Calu3 (cell line): ENCODE data around the gene ATG4A. TPM values are rescaled to one million over a fixed set of nuclear protein-coding genes. Genes with fewer than 3 reads are reported as not detected.

Source experiments
- BruUV-seq: library from RNA; stranded (reverse); fragments of 400-500 nt; replicated peaks from 2 replicates; lab custom pipeline; 2021; lab: Mats Ljungman, UMichigan
- CTCF ChIA-PET: fragments of 300-600 bp; sonication (Branson Sonifier 250); formaldehyde crosslinking; loops from one replicate; lab custom pipeline; 2022; ENCODE audit warnings: antibody characterized with exemption; lab: Charles Lee
- DNase-seq: peaks from one replicate; pipeline ENCODE4 v3.0.0; 2022
- H3K27ac Mint-ChIP-seq: one replicate; pipeline ENCODE4 v1.8.0; 2022; ENCODE audit warnings: mixed read lengths; ENCODE audit not compliant: unreplicated experiment
- H3K27me3 Mint-ChIP-seq: one replicate; pipeline ENCODE4 v1.8.0; 2022; ENCODE audit warnings: mixed read lengths; ENCODE audit not compliant: unreplicated experiment
- H3K36me3 Mint-ChIP-seq: one replicate; pipeline ENCODE4 v1.8.0; 2022; ENCODE audit warnings: mild to moderate bottlenecking, moderate library complexity, mixed read lengths; ENCODE audit not compliant: insufficient read depth, unreplicated experiment
- H3K4me1 Mint-ChIP-seq: one replicate; pipeline ENCODE4 v1.8.0; 2022; ENCODE audit warnings: mild to moderate bottlenecking, low read depth, mixed read lengths; ENCODE audit not compliant: unreplicated experiment
- H3K4me3 Mint-ChIP-seq: one replicate; pipeline ENCODE4 v1.8.0; 2022; ENCODE audit warnings: mild to moderate bottlenecking, low read depth, moderate library complexity, mixed read lengths; ENCODE audit not compliant: unreplicated experiment
- H3K9me3 Mint-ChIP-seq: one replicate; pipeline ENCODE4 v1.8.0; 2022; ENCODE audit warnings: low read depth, mixed read lengths; ENCODE audit not compliant: unreplicated experiment
- CTCF ChIP-seq: fragments of 200-600 bp; IDR thresholded peaks from one replicate; pipeline ENCODE4 v1.8.0; 2022; ENCODE audit warnings: antibody characterized with exemption; ENCODE audit not compliant: unreplicated experiment
- intact Hi-C: fragments of 100-400 bp; cut with micrococcal nuclease; formaldehyde crosslinking; loops from one replicate; pipeline ENCODE4 v1.10.0; 2022; ENCODE audit not compliant: unreplicated experiment
- total RNA-seq: library from RNA; stranded (reverse); gene quantifications from 2 replicates; pipeline ENCODE4 v1.2.3, GENCODE V29; 2022

Gene ATG4A
- total RNA-seq, 1 experiment from 2014 or later, result 9.8 TPM

- no peaks in the 10 kb centered on the region for H3K36me3 Mint-ChIP-seq
- CTCF ChIA-PET, result no interaction called here
- H3K27me3 Mint-ChIP-seq, result no peaks in the 10 kb centered on the region
- intact Hi-C loops, result no loop called here
- H3K4me1 Mint-ChIP-seq, result peaks cover 7% of the 10 kb centered on the region
- H3K27ac Mint-ChIP-seq, result no peak overlapping the region
- BruUV-seq, result no TSS peak
- no peak for DNase-seq
- no peak overlapping the region for H3K4me3 Mint-ChIP-seq
- TF ChIP-seq CTCF, result no peak
- H3K9me3 Mint-ChIP-seq, result no peaks in the 10 kb centered on the region
These were observed 3.8 kb upstream of the ATG4A start for GRCh38 chrX:108087792-108088191.

- BruUV-seq, result no TSS peak
- Mint-ChIP-seq H3K27me3 (no peaks in the 10 kb centered on the region), H3K9me3 (no peaks in the 10 kb centered on the region), H3K27ac (no peak overlapping the region), H3K4me3 (no peak overlapping the region), H3K36me3 (no peaks in the 10 kb centered on the region), H3K4me1 (peaks cover 7% of the 10 kb centered on the region)
- no peak for TF ChIP-seq CTCF
- CTCF ChIA-PET, result no interaction called here
- intact Hi-C loops, result no loop called here
- DNase-seq, result no peak
These were observed 3.1 kb upstream of the ATG4A start for GRCh38 chrX:108088511-108088910.

GRCh38 chrX:108090491-108091263 is 901 bp upstream of the ATG4A start:
- intact Hi-C loops, result no loop called here
- no peaks in the 10 kb centered on the region for H3K36me3 Mint-ChIP-seq
- no peak for DNase-seq
- TF ChIP-seq CTCF, result no peak
- CTCF ChIA-PET, result interaction anchor here (1.2 to 1.3 kb wide), 2 partner anchors 19 to 109 kb away, joined by 3 to 4 read pairs; no protein-coding TSS in a partner anchor
- H3K27ac Mint-ChIP-seq, result no peak overlapping the region
- H3K4me1 Mint-ChIP-seq, result peaks cover 7% of the 10 kb centered on the region
- TSS peak; percentile 75 for BruUV-seq
- H3K27me3 Mint-ChIP-seq, result no peaks in the 10 kb centered on the region
- H3K4me3 Mint-ChIP-seq, result no peak overlapping the region
- H3K9me3 Mint-ChIP-seq, result no peaks in the 10 kb centered on the region

GRCh38 chrX:108091878-108092291 is 307 bp downstream of the ATG4A start:
- CTCF ChIA-PET, result interaction anchor here (1.2 to 1.3 kb wide), 2 partner anchors 21 to 108 kb away, joined by 3 to 4 read pairs; no protein-coding TSS in a partner anchor
- Mint-ChIP-seq H3K4me1 (peaks cover 7% of the 10 kb centered on the region), H3K27me3 (no peaks in the 10 kb centered on the region), H3K36me3 (no peaks in the 10 kb centered on the region), H3K27ac (no peak overlapping the region), H3K9me3 (no peaks in the 10 kb centered on the region), H3K4me3 (no peak overlapping the region)
- intact Hi-C loops, result no loop called here
- TSS peak; percentile 37 for BruUV-seq
- peak; percentile 40 for DNase-seq
- no peak for TF ChIP-seq CTCF
